Mucosa of descending colon (tissue), 3 donors: ENCODE data around the gene FGFR2. TPM values are rescaled to one million over a fixed set of nuclear protein-coding genes. Genes with fewer than 3 reads are reported as not detected.

Experiments used
- ATAC-seq: fragments of 200-7000 bp; cut with Tn5 transposase; one replicate; pipeline ENCODE4 v1.9.1; 2020; ENCODE audit warnings: mild to moderate bottlenecking, moderate library complexity
- DNase-seq, 3 donors: peaks; one replicate each; pipeline ENCODE4 v3.0.0-alpha.2; 2020
- H3K36me3 ChIP-seq: fragments of 200-600 bp; one replicate; pipeline ENCODE4 v1.8.0; 2021; ENCODE audit warnings: low read depth, mild to moderate bottlenecking
- H3K4me1 ChIP-seq: fragments of 200-600 bp; one replicate; pipeline ENCODE4 v1.8.0; 2021; ENCODE audit warnings: low read depth, mild to moderate bottlenecking
- H3K4me3 ChIP-seq: fragments of 200-600 bp; one replicate; pipeline ENCODE4 v1.8.0; 2021; ENCODE audit warnings: mild to moderate bottlenecking
- H3K9me3 ChIP-seq: fragments of 200-600 bp; one replicate; pipeline ENCODE4 v1.8.0; 2021; ENCODE audit warnings: mild to moderate bottlenecking
- CTCF ChIP-seq: fragments of 200-600 bp; IDR thresholded peaks from one replicate; pipeline ENCODE4 v1.8.0; 2022; ENCODE audit warnings: antibody characterized with exemption, mild to moderate bottlenecking
- intact Hi-C, 2 donors: fragments of 100-400 bp; cut with DNase I in 1 of 2; cut with micrococcal nuclease in 1 of 2; formaldehyde crosslinking; loops; one replicate each; pipeline versions ENCODE4 v1.11.0 to v1.11.1; 2022; cut with DNase I, micrococcal nuclease
- total RNA-seq, 3 donors: library from RNA; stranded (reverse); fragmentation: NEBNext Ultra II Directional in 2 of 3; extraction: Animal tissue kit (Norgen Biotek cat#: 25700) in 2 of 3; gene quantifications; one replicate each; pipeline versions ENCODE4 v1.2.1 to v1.2.4, GENCODE V29; 2021 to 2023
- donor health status: DM: no; HTN: no; CAD: no; lungs with moderate emphysema.
- donor health status: DM: no; HTN: no; CAD: no.
- donor health status: DM: no; HTN: yes; CAD: no.

FGFR2 gene
- total RNA-seq, 3 donors from 2014 or later: 64.3 to 138 (median 77.5) TPM

DNA sequence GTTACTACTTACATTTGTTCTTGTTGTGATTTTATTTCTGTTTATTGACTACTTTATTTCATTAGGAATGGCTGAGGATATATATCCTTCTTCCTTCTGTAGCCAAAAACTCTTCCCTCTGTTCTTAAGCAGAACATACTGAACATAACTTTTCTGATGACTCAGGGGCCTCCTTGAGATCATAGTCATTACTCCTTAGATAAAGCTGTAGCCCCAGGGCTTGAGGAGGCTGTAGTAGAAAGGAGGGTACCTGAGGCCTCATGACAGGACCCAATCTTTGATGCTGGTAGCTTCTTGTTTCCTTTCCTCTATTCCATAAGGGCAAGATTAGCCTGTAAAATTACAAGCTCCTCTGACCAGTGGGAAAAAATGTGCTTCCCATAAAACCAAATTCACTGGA is 41.2 kb upstream of the FGFR2 start:
- Histone ChIP-seq H3K36me3 (no peaks in the 10 kb centered on the region), H3K9me3 (peaks cover 11% of the 10 kb centered on the region), H3K4me1 (no peaks in the 10 kb centered on the region), H3K4me3 (no peak overlapping the region)
- intact Hi-C loops: no loop called here
- ATAC-seq (no peak), DNase-seq (no peak)
- no peak for TF ChIP-seq CTCF

- Histone ChIP-seq H3K4me1 (no peaks in the 10 kb centered on the region), H3K9me3 (peaks cover 11% of the 10 kb centered on the region), H3K4me3 (no peak overlapping the region), H3K36me3 (no peaks in the 10 kb centered on the region)
- intact Hi-C loops: no loop called here
- no peak for ATAC-seq
- DNase-seq: no peak
- TF ChIP-seq CTCF: no peak
Observed at GRCh38 chr10:121637437-121637836, 39.2 kb upstream of the FGFR2 start.

GRCh38 chr10:121633056-121633455 is 34.8 kb upstream of the FGFR2 start:
- Histone ChIP-seq H3K4me1 (no peaks in the 10 kb centered on the region), H3K36me3 (no peaks in the 10 kb centered on the region), H3K9me3 (peaks cover 7% of the 10 kb centered on the region), H3K4me3 (no peak overlapping the region)
- DNase-seq (no peak), ATAC-seq (no peak)
- TF ChIP-seq CTCF: no peak
- intact Hi-C loops: no loop called here

GRCh38 chr10:121631365-121632029 is 33.3 kb upstream of the FGFR2 start:
- intact Hi-C loops: no loop called here
- ATAC-seq (no peak), DNase-seq (no peak)
- TF ChIP-seq CTCF: no peak
- H3K4me1 ChIP-seq: no peaks in the 10 kb centered on the region
- H3K4me3 ChIP-seq: no peak overlapping the region
- no peaks in the 10 kb centered on the region for H3K36me3 ChIP-seq
- H3K9me3 ChIP-seq: no peaks in the 10 kb centered on the region

DNA sequence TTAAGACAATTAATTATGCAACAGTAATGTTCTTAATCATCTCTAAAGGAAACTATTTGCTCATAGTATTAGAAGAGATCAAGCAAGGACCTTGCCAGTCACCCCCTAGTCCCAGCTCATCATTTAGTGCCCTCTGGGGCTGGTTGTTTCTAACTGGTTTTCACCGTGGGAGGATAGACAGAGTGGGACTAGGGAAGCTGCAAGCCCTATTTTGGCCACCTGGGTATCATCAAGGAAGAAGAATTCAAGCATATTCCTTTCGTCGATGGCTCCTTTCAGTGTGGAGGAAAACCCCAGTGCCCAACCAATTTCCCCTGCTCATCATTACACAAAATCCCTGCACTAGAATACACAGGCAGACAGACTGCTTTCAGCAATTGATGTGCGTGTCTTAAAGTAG is 30.6 kb upstream of the FGFR2 start:
- Histone ChIP-seq H3K36me3 (no peaks in the 10 kb centered on the region), H3K9me3 (no peaks in the 10 kb centered on the region), H3K4me1 (no peaks in the 10 kb centered on the region), H3K4me3 (no peak overlapping the region)
- DNase-seq (no peak), ATAC-seq (no peak)
- intact Hi-C loops: no loop called here
- no peak for TF ChIP-seq CTCF
